GM12873 (cell line): ENCODE results near the gene MKRN1.

Experiments used
- TF ChIP-seq, protein P1 (sequence below): IDR thresholded peaks from 2 replicates; pipeline ENCODE4 v1.5.1; 2012; ENCODE audit warnings: low read depth, mild to moderate bottlenecking, moderate library complexity, low read length, control low read depth; ENCODE audit not compliant: insufficient read depth; ENCODE audit errors: missing control alignments

MKRN1 gene

DNA sequence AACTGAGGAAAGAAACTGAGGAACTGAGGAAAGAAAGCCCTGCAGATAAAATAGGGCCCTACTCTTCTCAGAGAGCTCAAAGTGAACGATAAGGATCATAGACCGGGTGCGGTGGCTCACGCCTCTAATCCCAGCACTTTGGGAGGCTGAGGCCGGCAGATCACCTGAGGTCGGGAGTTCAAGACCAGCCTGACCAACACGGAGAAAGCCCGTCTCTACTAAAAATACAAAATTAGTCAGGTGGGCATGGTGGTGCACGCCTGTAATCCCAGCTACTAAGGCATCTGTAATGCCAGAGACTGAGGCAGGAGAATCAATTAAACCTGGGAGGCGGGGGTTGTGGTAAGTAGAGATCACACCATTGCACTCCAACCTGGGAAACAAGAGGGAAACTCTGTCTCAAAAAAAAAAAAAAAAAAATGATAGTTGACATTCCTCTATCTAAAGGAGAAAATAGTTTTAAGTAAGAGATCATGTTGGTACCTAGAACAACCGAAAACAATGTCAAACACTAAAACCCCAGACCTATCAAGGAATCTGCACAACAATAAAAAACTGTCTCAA, 2.5 kb downstream of the MKRN1 start:
- TF ChIP-seq, protein P1, sequence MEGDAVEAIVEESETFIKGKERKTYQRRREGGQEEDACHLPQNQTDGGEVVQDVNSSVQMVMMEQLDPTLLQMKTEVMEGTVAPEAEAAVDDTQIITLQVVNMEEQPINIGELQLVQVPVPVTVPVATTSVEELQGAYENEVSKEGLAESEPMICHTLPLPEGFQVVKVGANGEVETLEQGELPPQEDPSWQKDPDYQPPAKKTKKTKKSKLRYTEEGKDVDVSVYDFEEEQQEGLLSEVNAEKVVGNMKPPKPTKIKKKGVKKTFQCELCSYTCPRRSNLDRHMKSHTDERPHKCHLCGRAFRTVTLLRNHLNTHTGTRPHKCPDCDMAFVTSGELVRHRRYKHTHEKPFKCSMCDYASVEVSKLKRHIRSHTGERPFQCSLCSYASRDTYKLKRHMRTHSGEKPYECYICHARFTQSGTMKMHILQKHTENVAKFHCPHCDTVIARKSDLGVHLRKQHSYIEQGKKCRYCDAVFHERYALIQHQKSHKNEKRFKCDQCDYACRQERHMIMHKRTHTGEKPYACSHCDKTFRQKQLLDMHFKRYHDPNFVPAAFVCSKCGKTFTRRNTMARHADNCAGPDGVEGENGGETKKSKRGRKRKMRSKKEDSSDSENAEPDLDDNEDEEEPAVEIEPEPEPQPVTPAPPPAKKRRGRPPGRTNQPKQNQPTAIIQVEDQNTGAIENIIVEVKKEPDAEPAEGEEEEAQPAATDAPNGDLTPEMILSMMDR: no peak

DNA sequence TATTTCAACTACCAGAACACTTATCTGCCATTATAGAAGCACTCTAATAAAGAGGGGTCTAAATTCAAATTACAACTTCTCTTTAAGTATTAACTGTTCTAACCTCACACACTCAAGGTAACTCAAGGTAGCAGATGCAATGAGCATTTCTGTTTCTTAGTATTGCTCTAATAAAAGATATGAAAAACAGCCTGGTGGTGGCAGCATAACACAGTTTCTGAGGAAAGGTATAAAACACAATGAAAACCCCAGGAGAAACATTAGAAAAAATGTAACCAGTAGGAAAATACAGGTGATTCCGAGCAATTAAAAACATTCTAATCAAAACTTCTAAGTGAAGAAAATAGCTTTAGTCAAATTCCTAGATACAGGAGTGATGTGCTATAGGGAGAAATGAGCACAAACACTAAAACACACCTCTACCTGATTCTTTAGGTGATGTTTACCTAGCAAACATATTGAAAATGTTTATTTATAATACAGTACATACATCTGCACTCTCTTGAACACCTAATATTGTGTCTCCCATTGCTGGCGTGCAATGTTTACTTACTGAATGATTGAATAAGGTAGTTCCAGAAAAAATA, 3.5 kb downstream of the MKRN1 start:
- TF ChIP-seq, protein P1: peak; percentile 54

DNA sequence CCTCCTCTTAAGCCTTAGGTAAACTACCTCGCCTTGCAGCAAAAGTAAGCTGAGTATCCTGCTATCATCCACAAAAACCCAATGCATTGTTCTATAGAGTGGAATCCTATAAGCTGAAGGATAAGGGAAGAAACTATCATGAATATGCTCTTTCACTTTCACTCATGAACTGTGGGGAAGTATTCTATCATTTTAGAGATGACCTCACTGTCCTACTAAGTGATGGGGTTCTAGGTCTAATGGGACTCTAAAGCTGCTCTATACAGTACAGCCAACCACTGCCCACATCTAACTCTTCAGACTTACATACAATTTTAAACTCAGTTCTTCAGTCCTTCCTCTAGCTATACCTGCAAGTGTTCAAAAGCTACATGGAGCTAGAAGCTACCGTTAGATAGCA, 16.2 kb downstream of the MKRN1 start:
- TF ChIP-seq, protein P1: no peak

DNA sequence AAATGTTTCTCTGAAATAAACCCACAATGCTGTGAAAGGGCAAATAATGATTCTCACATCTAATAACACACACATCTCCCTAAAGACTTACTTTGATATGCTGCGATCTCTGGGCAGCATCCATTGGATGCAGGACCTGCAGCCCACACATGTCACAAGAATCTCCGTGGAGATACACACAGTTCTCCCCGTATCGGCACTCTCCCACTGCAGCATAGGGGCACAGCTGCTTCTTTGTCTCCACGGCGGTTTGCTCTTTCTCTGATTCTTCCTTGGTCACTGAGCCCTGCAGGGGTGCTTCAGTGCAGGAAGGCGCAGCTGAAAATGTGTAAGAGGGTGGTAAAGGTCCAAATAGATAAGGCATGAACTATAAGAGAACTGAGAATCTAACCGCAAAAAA, 20.4 kb downstream of the MKRN1 start:
- TF ChIP-seq, protein P1: no peak

DNA sequence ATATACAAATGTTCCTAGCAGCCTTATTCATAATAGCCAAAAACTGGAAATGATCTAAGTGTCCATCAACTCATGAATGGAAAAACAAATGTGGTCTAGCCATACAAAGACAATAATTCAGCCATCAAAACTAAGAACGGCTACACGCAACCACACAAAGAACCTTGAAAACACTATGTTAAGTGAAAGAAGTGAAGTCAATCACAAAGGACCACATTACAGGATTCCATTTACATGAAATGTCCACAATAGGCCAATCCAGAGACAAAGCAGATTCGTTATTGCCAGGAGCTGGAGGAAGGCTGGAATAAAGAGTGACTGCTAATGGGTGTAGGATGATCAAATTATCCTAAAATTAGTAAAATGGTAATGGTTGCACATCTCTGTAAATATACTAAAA, 21.1 kb downstream of the MKRN1 start:
- TF ChIP-seq, protein P1: no peak

DNA sequence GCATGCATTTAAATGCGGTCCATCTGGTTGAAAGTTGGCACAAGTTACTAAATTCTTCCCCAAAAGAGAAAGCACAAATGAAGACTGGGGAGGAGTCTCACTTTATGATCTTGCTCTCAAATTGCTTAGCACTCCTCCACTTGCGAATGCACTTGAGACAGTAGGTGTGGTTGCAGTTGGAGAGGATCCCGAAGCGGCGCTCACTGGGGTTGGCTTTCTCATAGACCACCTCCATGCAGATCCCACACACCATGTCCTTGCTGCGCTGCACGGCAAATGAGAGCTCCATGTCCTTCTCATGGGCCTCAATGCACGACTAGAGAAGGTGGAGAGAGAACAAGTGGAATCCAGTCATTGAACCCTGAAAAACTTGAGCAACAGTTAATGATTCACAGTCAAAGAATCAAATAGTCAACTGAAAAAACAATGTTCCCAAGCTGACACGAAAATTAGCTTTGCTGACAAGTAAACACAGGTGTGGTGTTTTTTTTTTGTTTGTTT, 22.7 kb downstream of the MKRN1 start:
- TF ChIP-seq, protein P1: no peak

DNA sequence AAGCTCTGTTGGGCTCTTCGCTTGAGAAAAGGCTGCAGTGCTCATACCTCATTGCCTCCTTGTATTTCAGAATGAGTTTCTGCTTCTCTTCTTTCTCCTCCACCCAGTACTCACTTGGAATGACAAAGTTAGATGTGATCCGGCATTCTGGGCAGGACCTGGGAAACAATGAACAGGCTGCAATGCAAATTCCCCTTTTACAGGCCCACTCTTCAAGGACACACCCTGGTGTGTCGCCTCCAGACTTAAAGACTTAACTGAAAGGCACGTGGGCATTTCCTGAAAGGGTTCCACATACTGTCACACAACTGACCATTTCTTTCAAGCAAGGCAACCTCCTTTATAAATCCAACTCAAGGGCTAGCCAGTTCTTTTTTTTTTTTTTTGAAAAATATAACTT, 23.6 kb downstream of the MKRN1 start:
- TF ChIP-seq, protein P1: no peak
